ENCODE results near the gene PEX6.

- TF ChIP-seq CTCF (IDR thresholded peaks at IDR 0.05; ENCODE audit: borderline replicate concordance, extremely low read depth, low read length, poor library complexity, severe bottlenecking) (no peak), EZH2 (IDR thresholded peaks at IDR 0.05; ENCODE audit: borderline replicate concordance, low read depth, low read length, severe bottlenecking) (no peak)
Observed at GRCh38 chr6:42935322-42935721, 43.7 kb downstream of the PEX6 start.

All from DND-41 (cell line).